NCI-H748 treated with DMSO at 0.1 percent for 48 hours (cell line): ENCODE measurements around the gene RAD18.

Source experiments
- DNase-seq: peaks from one replicate; lab custom pipeline; 2025; lab: John Stamatoyannopoulos, UW

Gene RAD18

DNA sequence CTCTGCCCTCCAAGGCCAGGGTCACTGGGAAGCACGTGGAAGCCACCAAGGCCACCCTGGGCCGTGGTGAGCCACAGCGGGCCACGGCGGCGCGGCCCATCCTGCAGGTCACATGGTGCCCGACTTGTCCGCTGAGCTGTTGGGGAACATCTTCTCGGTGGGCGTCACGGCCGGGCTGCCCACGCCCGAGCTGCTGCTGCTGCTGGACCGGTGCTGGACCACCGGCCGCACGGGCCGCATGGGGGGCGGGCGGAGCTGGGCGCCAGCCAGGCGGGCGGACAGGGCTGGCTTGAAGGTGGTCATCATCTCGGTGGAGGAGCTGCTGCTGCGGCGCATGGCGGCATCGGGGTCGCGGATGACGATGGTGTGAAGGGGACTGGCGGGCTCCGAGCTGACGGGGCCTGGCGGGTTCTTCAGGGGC is 22.1 kb upstream of the RAD18 start:
- no peak for DNase-seq

DNA sequence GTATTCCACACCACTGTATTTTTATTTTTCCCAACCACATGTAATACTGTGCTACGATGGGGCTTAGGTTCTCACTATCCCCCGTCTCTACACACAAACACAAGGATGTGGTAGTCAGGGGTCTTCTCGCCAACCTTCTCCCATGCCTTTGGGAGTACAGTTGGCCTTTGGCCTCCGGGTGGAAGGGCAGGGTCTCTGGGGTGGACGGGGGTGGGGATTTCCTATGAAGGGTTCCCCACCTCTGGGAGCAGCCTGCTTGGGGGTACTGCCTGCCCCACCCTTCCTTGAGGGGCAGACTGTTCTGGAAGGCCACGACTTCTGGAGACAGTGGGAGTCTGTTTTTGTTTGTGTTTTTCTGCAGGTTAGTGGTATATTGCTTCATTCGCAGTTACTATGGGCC is 21.3 kb upstream of the RAD18 start:
- no peak for DNase-seq

DNA sequence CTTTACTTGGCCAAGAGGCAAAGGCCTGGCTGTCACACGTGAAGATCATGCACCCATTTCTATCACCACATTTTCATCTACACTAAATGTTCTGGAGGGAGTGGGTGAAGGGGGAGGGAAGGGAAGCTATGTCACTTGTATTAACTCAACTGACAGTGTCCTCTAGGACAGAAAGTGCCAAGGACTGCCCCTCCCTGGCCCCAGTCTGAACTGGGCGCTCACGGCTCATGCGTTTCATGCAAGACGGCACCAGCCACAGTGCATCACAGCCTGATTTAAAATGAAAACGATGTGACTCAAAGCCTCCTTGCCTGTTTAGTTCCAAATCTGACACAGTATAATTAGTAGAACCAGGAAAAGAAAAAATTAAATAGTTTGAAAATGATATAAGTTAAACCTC is 20.8 kb upstream of the RAD18 start:
- no peak for DNase-seq

DNA sequence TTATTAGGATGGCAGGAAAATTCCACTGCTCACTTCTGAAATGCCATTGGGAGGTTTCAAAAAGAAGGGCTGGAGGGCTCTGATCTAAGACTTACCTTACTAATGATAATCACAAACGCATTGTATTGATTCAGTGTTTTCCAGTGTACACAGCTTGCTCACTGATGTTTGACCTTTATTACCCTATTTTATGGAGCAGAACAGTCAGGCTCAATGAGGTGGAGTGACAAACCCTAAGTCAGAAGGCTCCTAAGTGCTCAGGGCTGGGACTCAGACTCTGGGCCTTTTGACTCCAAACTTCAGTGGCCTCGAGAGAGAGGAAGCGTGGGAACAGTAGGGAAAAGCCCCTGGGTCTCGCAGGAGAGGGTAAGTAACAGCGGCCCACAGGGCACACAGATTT is 20.3 kb upstream of the RAD18 start:
- no peak for DNase-seq

DNA sequence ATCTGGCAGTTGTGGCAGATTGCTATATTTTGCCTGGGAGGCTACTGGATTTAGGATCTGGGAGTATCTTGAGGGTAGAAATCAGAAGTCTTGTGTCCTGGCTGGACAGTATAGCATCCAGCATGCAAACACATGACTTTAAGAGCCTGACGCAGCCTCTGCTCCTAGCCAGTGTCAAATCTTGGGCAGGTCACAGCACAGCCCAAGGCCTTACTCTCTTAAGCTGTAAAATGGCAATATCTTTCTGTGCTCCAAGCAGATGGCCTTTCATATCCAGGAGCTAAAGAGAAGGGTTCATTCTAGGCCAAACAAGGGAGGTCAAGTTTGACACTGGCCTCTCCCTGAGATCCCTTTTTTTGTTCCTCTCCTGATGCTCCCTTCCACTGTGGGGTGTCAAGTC is 19.8 kb upstream of the RAD18 start:
- DNase-seq = no peak

DNA sequence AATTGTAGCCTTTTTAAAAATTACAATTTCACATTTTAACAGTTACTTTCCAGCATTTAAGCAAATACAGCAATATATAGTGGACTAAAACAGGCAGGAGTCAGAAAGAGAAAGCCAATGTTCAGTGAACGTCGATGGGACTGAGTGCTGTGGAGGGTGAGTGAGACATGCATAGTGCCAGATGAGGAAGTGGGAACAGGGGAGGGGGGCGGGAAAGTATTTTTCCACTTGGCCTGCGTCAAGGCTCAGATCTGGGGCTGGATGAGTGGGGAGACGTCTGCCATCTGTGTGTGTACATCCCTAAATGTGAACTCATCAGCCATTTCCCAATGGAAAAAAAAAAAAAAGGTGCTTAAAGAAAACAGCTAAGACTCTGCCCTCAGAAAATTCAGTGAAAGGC is 19.2 kb upstream of the RAD18 start:
- no peak for DNase-seq

DNA sequence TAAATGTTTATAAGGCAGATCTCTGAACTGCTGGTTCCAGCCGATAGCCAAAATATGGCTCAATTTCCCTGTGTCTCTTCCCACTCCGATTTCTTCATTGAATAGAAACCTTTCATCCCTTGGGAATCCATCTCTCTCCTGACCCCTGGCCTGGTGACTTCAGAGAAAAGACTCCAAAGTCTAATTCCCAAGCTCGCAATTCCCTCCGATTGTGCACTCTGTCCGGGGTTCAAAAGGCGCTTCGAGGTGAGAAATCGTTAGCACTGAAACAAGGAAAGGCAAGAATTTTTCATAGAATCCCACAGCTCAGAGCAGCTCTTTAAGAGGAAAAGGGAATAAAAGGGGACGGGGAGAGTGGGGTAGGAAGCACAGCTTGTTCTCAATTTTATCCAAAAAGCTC is 18.4 kb upstream of the RAD18 start:
- DNase-seq = no peak

DNA sequence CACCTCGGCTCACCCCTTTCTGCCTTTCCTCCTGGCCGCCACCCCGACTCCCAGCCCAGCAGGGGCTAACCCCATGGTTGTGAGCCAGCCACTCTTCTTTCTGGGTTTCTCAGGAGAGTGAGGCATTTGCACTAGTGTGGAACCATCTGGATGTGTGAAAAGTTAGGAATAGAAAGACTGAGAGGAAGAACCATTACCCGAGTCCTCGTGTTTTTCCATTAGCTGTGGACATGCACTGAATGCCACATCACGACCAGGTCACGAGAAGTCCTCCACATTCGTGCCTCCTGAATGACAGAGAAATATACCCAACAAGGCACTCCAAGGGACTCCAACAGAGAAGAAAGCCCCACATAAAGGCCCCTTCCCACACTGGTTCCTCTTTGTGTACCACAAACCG is 18.0 kb upstream of the RAD18 start:
- no peak for DNase-seq

DNA sequence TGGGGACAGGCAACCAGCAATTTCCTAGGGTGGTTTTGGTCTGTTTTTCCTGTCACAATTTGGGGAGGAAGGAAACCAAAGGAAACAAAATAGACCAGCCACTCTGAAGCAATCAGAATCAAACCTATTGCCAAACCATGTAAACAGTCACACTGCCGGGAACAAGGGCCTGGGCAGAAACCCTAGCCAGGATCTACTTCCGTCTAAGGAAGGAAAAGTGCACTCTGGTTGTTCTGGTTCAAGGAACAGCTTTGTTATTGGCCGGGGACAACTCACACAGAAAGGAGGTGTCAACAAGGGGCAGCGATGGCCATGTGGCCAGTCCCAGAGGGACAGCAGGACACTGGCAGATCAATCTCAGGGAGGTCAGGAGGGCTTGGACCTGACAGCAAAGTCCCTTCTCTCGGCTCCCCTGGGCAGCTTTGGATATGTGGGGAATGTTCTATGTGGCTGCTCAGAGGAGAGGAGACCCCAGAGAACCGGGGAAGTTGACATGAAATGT is 17.5 kb upstream of the RAD18 start:
- no peak for DNase-seq

DNA sequence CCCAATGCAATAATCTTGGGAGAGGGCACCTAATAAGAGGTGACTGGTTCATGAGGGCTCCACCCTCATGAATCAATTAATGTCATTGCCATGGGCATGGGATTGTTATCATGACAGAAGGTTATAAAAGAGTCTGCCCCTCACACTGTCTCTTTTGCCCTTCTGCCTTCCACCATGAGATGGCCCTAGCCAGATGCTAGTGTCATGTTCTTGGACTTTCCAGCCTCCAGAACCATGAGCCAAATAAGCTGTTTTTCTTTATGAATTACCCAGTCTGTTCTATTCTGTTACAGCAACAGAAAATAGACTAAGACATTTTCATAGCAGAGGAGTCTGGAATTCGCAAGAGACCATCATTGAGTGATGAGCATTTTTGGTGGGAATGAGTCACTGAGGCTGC is 16.0 kb upstream of the RAD18 start:
- DNase-seq = no peak

DNA sequence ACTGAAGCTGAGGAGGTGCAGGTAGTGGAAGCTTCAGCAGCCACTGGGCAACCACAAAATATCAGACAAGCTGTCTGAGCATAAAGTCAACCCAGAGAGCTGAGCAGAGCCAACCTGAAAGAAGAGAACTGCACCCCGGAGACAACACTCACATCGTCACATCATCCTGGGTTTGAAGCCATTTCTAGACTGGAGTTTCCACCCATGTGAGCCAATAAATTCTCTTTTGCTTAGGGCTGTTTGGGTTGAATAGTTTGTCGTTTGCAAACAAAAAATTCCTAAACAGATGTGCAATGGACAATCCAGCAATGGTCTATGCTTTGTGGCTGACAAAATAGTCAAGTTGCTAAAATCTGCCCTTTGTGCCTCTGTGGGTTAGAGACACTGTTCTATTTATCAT is 15.3 kb upstream of the RAD18 start:
- no peak for DNase-seq

DNA sequence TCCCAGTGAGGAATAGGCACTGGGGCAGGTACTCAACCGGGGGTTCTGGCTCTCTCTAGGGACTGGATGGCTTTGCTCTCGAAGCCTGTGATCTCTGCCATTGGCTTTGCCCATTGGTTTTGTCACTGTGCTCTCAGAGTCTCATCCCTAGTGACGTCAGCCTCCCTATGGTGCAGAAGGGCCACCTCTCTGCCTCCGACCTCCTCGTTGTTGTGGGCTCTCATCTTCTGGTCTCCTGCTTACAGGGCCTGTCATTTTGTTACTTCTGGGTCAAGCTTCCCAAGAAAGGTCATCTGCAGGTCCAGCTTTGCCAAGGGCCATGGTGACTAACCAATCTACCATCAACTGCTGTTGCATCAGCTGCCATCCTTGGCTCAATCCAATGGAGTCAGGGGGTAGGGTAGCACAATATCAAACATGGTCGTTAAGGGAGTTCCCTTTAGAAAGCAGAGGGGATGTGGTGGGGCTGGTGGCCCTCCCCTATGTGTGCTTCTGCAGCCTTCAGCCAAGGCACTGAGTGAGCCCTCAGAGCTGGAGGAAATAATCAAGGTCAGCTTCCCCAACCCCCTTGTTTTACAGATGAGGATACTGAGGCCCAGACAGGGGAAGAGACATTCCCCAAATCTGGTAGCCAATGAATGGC is 13.4 kb upstream of the RAD18 start:
- DNase-seq = no peak

DNA sequence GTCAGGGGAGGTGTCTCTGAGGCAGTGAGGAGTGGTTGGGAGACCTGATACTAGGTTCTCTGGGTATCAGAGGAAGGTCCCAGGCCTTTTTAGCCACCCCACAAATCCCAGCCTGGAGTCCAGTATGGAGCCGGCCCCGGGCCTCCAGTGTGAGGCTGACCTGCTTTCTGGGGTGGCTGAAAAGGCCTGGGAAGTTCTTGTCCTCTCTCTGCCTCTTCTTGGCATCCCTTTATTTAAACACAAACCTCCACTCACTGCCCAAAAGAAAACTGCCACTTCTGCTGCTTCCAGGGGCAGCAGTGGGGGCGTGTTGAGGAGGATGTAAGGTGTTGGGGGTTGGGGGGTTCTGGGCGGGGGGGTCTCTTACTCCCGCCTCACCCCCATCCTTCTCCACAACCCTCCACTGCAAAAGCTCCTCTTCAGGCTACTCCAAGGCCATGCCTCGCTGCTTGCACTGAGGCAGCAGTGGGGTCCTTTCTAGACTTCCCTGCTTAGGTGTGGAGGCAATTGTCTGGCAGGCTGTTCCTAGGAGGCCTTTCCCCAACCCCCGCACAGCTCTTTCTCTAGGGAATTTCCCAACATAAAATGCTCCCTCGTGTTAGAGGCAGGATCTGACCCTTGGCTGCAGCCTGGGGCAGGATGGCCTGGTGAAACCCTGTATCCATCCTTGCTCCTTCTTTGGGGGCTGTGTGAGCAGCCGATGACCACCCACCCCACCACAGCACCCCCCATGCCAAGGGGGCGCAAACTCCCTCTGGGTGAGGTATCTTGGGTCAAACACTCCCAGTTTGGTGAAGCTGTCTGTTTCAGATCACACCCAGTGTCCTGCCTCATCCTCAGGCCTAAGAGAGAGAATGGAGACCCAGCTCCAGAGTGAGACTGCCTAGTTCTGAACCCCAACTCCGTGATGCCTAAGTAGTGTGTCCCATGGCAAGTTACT is 12.1 kb upstream of the RAD18 start:
- DNase-seq = no peak

DNA sequence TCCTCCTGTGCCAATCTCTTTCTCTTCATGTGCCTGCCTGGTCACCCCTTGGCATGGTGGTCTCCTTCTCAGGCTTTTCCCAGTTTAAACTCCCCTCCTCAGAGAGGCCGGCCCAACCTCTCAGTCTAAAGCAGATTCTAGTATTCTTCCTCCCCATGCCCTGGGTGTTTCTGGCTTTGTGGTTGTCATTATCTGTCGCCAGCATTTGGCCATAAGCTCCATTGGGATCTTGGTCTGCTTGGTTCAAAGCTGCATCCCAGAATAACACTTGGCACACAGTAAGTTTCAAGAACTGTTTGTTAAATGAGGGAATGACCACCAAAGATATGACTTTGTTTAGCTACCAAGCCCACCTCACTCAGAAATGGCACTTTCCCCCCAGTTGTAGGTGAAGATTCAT is 11.2 kb upstream of the RAD18 start:
- no peak for DNase-seq

DNA sequence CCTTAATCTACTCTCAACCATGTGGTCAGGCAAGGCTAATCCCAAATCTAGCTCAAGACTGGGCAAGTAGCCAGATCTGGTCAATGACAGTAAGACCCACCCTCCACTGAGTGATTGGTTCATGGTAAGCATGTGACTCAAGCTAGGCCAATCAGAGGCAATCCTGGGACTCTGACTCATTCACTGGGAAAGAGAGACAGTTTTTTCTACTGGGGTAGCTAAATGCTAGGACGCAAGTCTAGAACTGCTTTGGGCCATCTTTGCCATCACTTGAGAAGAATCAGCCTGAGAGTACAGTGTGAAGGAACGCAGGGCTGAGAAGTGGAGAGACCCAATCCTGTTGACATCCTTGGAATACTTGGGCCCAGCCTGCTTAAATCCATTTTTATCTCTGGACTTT is 9.4 kb upstream of the RAD18 start:
- no peak for DNase-seq

DNA sequence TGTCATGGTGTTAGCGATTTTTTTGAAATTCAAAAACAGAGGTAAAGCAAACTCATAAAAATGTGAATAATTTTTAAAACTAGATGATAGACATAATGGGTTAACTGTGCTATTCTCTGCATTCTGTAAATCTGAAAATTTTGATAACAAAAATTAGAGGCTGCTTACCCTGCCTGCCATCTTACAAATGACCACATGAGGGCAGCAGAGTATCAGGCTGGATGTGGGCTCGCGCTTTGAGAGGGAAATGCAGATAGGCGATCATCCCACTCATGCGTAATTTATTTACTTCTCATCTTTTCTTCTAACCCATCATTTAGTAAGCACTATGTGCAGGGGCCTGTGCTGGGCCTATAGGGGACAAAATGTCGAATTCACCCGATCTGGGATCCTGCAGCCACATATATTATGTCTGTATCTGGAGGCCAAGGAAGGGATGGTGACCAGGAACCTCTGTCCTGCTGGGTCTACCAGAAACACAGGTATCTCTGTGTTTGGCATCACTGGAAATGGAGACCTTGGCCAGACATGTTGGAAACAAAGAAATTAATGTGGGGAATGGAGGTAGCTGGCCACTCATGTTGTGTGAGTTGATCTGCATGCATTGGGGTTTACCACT is 7.8 kb upstream of the RAD18 start:
- peak; percentile 18 for DNase-seq

DNA sequence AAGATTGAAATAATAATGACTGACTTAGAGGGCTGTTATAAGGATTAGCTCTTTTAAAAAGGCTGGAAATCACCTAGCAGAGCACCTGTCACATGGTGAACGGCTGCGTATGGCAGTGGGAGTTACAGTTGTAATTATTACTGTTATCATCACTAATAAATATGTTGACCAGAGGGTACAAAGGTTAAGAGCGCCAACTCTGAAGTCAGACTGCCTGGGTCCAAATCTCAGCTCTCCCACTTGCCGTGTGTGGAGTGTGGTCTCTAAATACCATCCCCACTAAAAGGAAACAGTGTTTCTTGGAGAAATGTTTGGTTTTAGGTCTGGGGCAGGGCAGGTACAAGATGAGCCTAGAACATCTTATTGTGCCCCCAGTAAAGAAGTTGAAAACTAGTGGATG is 6.0 kb upstream of the RAD18 start:
- DNase-seq = no peak

DNA sequence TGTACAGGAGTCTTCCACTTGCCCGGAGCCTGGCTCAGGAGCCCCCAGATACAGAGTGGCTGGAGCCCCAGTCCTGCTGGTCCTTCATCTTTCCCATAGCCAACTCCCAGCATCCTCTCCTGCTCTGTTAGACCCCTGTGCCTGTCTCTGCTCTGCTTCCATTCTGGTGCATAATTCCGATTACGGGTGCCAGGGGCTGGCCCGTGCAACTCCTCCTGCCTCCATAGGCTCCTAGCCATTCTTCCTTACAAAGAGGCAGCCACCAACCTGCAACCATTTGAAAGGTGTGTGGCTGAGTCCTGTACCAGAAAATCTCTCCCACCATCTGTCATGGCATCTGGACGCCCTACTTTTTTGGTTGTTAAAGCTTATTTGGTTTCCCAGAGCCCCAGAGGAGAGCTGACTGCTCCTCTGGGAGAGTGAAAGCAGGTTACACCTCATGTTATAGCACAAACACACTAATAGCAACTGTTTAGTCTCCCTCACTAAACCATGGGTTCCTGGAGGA is 5.2 kb upstream of the RAD18 start:
- no peak for DNase-seq

DNA sequence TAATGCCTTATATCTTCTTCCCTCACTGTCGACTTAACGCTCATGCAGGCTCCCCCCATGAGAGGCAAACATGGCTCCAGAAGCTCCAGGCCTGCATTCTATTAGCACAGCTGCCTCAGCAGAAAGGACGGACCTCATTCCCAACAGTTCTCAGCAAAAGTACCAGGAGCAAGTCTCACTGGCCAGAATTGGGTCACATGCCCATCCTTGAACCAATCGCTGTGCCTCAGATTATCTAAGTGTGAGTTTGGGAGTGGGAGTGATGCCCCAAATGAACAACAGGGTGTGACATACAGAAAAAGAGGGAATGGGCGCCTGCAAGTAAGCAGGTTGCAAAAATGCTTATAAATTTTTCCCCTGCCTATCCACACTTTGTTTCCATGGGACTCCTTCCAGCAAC is 4.3 kb upstream of the RAD18 start:
- no peak for DNase-seq

DNA sequence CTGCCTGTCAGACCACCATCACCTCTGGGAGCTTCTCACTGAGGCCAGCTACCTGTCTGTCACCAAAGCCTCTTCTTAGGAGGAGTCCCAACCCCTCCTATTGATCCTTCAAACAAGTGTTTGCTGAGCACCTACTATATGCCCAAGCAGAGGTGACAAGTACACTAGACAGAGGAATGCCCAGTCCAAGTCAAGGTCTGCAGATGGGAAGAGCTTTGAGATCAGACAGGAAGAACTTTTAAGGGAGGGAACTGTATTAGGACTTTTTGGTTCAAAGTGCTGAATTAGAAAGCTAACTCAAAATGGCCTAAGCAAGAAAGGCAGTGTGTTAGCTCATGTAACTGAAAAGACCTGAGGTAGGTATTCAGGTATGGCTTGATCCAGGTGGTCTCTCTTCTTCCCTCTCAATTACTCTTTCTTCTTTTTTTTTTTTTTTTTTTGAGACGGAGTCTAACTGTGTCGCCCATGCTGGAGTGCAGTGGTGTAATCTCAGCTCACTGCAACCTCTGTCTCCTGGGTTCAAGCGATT is 3.6 kb upstream of the RAD18 start:
- no peak for DNase-seq

DNA sequence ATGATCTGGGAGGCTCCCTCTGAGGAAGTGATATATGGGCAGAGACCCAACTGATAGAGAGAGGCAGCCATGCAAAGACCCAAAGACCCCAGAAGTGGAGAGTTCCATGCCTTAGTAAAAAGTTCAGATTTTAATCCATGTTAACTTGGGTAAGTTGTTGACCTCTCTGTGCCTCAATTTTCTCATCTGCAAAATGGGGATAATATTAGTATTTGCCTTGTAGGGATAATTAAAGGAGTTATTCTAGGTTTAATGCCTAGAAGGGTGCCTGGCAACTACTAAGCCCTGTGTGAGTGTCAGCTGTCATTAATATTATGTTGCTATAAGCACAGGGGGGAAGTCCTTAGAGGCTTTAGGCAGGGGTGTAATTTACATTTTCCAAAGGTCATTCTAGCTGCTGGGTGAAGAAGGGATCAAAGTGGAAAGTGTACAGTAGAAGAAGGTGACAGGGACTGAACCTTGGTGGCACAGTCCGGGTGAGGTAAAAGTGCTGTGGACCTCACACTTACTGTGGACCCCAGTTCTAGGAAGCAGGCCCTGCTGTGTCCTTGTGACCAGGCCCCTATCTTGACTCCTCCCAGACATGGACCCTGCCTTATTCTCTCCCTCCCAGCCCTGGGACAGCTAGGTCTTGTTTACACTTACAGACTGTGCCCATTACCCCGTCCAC is 3.0 kb upstream of the RAD18 start:
- no peak for DNase-seq
